ENCODE results near the gene RP2.

DNA sequence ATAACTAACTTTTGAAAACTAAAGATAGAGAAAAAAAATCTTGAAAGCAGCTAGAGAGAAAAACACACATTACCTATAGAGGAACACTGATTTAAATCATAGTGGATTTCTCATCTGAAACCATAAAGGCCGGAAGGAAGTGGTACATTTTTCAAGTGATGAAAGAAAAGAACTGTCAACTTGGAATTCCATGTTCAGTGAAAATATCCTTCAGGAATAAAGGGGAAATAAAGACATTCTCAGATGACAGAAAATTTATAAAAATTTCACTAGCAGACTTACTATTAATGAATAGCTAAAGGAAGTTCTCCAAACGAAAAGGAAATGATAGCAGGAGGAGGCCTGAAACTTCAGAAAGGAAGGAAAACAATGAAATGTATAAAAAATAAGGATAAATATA is 67.8 kb downstream of the RP2 start:
- TF ChIP-seq, protein P1, sequence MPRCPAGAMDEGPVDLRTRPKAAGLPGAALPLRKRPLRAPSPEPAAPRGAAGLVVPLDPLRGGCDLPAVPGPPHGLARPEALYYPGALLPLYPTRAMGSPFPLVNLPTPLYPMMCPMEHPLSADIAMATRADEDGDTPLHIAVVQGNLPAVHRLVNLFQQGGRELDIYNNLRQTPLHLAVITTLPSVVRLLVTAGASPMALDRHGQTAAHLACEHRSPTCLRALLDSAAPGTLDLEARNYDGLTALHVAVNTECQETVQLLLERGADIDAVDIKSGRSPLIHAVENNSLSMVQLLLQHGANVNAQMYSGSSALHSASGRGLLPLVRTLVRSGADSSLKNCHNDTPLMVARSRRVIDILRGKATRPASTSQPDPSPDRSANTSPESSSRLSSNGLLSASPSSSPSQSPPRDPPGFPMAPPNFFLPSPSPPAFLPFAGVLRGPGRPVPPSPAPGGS (IDR thresholded peaks at IDR 0.05), result no peak
- TF ChIP-seq CTCF (IDR thresholded peaks at IDR 0.05) (no peak), MAZ (IDR thresholded peaks at IDR 0.05; ENCODE audit: borderline replicate concordance, low read depth, low read length) (no peak), POLR2A (IDR thresholded peaks at IDR 0.05; ENCODE audit: low read length) (no peak), CBX8 (IDR thresholded peaks at IDR 0.05) (no peak), JUNB (IDR thresholded peaks at IDR 0.05) (no peak), RFX5 (IDR thresholded peaks at IDR 0.05) (no peak), MYC (IDR thresholded peaks at IDR 0.05; ENCODE audit: borderline replicate concordance, low read length) (no peak), PBX3 (IDR thresholded peaks at IDR 0.05) (no peak), POLR2AphosphoS2 (conservative IDR thresholded peaks at IDR 0.05; ENCODE audit: low read length) (no peak), RAD21 (conservative IDR thresholded peaks at IDR 0.05 in 1 of 2, IDR thresholded peaks at IDR 0.05 in 1 of 2) (no peak), FOSL2 (IDR thresholded peaks at IDR 0.05) (no peak), FOSL2 (CRISPR knock-in tag; IDR thresholded peaks at IDR 0.05) (no peak)
- TF ChIP-seq, protein P2, sequence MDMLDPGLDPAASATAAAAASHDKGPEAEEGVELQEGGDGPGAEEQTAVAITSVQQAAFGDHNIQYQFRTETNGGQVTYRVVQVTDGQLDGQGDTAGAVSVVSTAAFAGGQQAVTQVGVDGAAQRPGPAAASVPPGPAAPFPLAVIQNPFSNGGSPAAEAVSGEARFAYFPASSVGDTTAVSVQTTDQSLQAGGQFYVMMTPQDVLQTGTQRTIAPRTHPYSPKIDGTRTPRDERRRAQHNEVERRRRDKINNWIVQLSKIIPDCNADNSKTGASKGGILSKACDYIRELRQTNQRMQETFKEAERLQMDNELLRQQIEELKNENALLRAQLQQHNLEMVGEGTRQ (IDR thresholded peaks at IDR 0.05), result no peak

All from A549 (cell line).